Liver (tissue), 3 donors: ENCODE results near the gene KANK2.

Experiments
- ATF3 ChIP-seq: IDR thresholded peaks from 2 replicates; pipeline ENCODE4 v1.6.1; 2016; ENCODE audit warnings: antibody characterized with exemption
- EGR1 ChIP-seq, 2 donors: IDR thresholded peaks; 2 replicates each; pipeline ENCODE4 v1.6.1; 2016 to 2018; ENCODE audit warnings: antibody characterized with exemption in 2 of 2, low read depth in 2 of 2
- FOXA1 ChIP-seq: IDR thresholded peaks from 2 replicates; pipeline ENCODE4 v1.6.1; 2016; ENCODE audit warnings: antibody characterized with exemption
- GABPA ChIP-seq, 2 donors: IDR thresholded peaks in 1 of 2; conservative IDR thresholded peaks in 1 of 2; 2 replicates each; pipeline ENCODE4 v1.6.1; 2016; ENCODE audit warnings: antibody characterized with exemption in 2 of 2, mild to moderate bottlenecking in 1 of 2, moderate library complexity in 1 of 2
- JUND ChIP-seq, 2 donors: IDR thresholded peaks; 2 replicates each; pipeline ENCODE4 v1.6.1; 2016; ENCODE audit warnings: antibody characterized with exemption in 2 of 2
- MAX ChIP-seq: IDR thresholded peaks from 2 replicates; pipeline ENCODE4 v1.6.1; 2016; ENCODE audit warnings: antibody characterized with exemption
- NR2F2 ChIP-seq: IDR thresholded peaks from 2 replicates; pipeline ENCODE4 v1.6.1; 2016; ENCODE audit warnings: antibody characterized with exemption
- RAD21 ChIP-seq, 2 donors: IDR thresholded peaks; 2 replicates each; pipeline ENCODE4 v1.6.1; 2016; ENCODE audit warnings: antibody characterized with exemption in 2 of 2, mild to moderate bottlenecking in 2 of 2
- SP1 ChIP-seq: IDR thresholded peaks from 2 replicates; pipeline ENCODE4 v1.6.1; 2018; ENCODE audit warnings: antibody characterized with exemption, mild to moderate bottlenecking
- TAF1 ChIP-seq: conservative IDR thresholded peaks from 2 replicates; pipeline ENCODE4 v1.6.1; 2016; ENCODE audit warnings: antibody characterized with exemption, mild to moderate bottlenecking
- YY1 ChIP-seq: IDR thresholded peaks from 2 replicates; pipeline ENCODE4 v1.6.1; 2016; ENCODE audit warnings: antibody characterized with exemption, mild to moderate bottlenecking
- TF ChIP-seq, protein P1 (sequence below): fragments of 150-350 bp; IDR thresholded peaks from 2 replicates; pipeline ENCODE4 v1.5.1; 2017; ENCODE audit warnings: improper control_type of control experiment, low read depth, low read length; ENCODE audit not compliant: missing input control
- TF ChIP-seq, protein P2 (sequence below): IDR thresholded peaks from 2 replicates; pipeline ENCODE4 v1.6.1; 2016; ENCODE audit warnings: antibody characterized with exemption, mild to moderate bottlenecking
- donor health status: healthy.
- donor health status: healthy.

- no peak for TF ChIP-seq GABPA (IDR thresholded peaks at IDR 0.05 in 1 of 2, conservative IDR thresholded peaks at IDR 0.05 in 1 of 2)
- TF ChIP-seq, protein P1, sequence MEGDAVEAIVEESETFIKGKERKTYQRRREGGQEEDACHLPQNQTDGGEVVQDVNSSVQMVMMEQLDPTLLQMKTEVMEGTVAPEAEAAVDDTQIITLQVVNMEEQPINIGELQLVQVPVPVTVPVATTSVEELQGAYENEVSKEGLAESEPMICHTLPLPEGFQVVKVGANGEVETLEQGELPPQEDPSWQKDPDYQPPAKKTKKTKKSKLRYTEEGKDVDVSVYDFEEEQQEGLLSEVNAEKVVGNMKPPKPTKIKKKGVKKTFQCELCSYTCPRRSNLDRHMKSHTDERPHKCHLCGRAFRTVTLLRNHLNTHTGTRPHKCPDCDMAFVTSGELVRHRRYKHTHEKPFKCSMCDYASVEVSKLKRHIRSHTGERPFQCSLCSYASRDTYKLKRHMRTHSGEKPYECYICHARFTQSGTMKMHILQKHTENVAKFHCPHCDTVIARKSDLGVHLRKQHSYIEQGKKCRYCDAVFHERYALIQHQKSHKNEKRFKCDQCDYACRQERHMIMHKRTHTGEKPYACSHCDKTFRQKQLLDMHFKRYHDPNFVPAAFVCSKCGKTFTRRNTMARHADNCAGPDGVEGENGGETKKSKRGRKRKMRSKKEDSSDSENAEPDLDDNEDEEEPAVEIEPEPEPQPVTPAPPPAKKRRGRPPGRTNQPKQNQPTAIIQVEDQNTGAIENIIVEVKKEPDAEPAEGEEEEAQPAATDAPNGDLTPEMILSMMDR, result no peak
- TF ChIP-seq JUND (IDR thresholded peaks at IDR 0.05), result no peak
- TF ChIP-seq MAX, result no peak
- TF ChIP-seq TAF1, result no peak
- TF ChIP-seq RAD21 (IDR thresholded peaks at IDR 0.05), result no peak
- no peak for TF ChIP-seq FOXA1
- no peak for TF ChIP-seq SP1
- TF ChIP-seq YY1, result no peak
- TF ChIP-seq, protein P2, sequence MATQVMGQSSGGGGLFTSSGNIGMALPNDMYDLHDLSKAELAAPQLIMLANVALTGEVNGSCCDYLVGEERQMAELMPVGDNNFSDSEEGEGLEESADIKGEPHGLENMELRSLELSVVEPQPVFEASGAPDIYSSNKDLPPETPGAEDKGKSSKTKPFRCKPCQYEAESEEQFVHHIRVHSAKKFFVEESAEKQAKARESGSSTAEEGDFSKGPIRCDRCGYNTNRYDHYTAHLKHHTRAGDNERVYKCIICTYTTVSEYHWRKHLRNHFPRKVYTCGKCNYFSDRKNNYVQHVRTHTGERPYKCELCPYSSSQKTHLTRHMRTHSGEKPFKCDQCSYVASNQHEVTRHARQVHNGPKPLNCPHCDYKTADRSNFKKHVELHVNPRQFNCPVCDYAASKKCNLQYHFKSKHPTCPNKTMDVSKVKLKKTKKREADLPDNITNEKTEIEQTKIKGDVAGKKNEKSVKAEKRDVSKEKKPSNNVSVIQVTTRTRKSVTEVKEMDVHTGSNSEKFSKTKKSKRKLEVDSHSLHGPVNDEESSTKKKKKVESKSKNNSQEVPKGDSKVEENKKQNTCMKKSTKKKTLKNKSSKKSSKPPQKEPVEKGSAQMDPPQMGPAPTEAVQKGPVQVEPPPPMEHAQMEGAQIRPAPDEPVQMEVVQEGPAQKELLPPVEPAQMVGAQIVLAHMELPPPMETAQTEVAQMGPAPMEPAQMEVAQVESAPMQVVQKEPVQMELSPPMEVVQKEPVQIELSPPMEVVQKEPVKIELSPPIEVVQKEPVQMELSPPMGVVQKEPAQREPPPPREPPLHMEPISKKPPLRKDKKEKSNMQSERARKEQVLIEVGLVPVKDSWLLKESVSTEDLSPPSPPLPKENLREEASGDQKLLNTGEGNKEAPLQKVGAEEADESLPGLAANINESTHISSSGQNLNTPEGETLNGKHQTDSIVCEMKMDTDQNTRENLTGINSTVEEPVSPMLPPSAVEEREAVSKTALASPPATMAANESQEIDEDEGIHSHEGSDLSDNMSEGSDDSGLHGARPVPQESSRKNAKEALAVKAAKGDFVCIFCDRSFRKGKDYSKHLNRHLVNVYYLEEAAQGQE, result no peak
- no peak for TF ChIP-seq EGR1 (IDR thresholded peaks at IDR 0.05; ENCODE audit: low read depth in 2 of 2)
- TF ChIP-seq NR2F2, result no peak
- no peak for TF ChIP-seq ATF3
Measured at GRCh38 chr19:11175920-11176319, 21.4 kb downstream of the KANK2 start.
